ENCODE measurements around the gene TSGA10IP.
"Not testable (repeated sequence)": the region's sequence is repeated elsewhere in the genome, so short reads cannot be mapped to it uniquely, and the experiment has no call there.

The TSGA10IP gene

DNA sequence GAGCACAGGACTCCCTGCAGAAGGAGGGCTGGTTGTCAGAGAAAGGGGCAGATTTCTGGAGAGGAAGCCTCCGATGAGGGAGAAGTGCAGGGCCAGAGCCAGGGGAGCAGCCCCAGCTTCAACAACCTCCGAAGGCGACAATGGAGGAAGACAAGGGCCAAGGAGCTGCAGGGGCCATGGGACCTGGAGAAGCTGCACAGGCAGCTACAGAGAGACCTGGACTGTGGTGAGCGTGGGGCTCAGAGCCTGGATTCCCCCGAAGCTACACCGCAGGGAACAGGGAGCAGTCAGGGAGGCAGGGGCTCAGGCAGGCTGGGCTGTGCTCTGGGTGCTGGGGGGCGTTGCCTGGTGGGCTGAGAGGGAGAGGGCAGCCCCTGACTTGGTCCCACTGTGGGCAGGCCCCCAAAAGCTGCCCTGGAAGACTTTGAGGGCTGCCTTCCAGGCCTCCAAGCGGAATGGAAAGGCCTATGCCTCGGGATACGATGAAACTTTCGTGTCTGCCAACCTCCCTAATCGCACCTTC, 2.4 kb downstream of the TSGA10IP start:
- no peak for DNase-seq (ENCODE audit: low spot score)

DNA sequence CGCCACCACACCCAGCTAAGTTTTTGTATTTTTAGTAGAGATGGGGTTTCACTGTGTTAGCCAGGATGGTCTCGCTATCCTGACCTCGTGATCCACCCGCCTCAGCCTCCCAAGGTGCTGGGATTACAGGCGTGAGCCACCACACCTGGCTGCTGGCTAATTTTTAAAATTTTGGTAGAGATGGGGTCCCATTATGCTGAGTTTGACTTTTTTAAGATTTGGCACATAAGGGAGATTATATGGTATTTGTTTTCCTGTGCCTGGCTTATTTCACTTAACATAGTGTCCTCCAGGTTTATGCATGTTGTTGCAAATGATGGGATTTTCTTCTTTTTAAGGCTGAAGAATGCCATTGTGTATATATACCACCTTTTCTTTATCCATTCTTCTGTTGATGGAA, 5.4 kb downstream of the TSGA10IP start:
- not testable (repeated sequence) for DNase-seq (ENCODE audit: low spot score)

DNA sequence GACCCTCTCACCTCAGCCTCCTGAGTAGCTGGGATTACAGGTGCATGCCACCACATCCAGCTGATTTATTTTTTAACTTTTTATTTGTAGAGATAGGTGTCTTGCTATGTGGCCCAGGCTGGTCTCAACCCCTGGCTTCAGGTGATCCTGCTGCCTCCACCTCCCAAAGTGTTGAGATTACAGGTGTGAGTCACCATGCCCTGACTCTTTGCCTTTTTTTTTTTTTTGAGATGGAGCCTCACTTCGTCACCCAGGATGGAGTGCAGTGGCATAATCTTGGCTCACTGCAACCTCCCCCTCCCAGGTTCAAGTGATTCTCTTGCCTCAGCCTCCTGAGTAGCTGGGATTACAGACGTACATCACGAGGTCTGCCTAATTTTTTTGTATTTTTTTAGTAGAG, 6.4 kb downstream of the TSGA10IP start:
- DNase-seq (ENCODE audit: low spot score): not testable (repeated sequence)

DNA sequence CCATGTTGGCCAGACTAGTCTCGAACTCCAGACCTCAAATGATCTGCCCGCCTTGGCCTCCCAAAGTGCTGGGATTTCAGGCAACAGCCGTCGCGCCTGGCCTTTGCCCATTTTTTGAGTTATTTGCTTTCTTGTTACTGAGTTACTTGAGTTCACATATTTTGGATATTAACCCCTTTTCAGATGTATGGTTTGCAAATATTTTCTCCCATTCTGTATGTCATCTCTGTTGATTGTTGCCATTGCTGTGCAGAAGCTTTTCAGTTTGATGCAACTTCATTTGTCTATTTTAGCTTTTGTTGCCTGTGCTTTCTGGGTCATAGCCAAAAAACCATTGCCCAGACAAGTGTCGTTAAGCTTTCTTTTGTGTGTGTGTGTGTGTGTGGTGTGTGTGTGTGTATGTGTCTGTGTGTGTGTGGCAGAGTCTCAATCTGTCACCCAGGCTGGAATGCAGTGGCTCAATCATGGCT, 6.8 kb downstream of the TSGA10IP start:
- no peak for DNase-seq (ENCODE audit: low spot score)

DNA sequence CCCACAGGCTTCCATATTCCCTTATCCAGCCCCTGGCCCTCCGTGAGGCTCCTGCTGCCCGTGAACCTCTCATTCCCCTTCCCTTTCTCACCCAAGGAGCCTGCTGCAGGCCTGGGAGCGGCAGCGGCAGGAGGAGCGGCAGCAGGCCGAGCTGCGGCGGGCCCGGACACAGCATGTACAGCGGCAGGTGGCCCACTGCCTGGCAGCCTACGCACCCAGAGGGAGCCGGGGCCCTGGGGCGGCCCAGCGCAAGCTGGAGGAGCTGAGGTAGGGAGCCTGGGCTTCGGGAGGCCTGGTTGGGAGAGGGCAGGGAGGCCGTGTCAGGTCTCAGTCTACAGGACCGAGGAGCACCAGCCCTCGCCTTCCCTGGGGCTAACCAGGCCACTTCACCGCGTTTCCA, 8.2 kb downstream of the TSGA10IP start:
- no peak for DNase-seq (ENCODE audit: low spot score)

DNA sequence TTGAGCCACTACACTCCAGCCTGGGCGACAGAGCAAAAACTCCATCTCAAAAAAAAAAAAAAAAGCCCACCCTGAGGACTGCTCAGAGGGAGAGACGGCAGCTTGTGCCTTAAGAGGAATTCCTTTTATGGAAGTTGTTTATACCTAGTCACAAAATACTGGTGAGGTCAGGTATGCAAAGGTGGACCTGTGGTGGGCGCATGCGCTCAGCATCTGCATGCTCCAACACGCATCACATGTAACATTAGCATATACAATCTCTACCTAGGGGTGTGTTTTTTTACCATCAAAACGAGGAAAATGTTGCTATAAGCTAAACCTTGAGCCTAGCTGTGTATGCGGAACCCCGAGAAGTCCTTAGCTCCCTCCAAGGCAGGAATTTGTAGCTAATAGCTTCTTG, 9.5 kb downstream of the TSGA10IP start:
- no peak for DNase-seq (ENCODE audit: low spot score)

DNA sequence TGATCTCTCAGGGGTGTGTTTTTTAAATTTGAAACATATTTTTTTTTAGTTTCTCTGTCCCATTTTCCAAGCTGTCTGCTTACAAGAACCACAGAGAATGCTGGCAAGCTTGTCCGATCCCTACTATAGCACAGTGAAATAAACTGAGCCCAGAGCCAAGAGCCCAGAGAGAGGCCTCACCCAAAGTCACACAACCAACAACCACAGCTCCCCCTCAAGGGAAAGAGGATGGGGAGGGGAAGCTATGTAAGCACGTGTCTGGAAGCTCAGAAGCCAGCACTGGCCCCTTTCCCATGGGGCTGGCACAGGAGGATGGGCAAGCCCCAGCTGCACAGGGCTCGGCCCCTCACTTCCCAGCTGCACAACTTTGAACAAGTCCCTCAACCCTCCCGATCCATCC, 13.0 kb downstream of the TSGA10IP start:
- no peak for DNase-seq (ENCODE audit: low spot score)

DNA sequence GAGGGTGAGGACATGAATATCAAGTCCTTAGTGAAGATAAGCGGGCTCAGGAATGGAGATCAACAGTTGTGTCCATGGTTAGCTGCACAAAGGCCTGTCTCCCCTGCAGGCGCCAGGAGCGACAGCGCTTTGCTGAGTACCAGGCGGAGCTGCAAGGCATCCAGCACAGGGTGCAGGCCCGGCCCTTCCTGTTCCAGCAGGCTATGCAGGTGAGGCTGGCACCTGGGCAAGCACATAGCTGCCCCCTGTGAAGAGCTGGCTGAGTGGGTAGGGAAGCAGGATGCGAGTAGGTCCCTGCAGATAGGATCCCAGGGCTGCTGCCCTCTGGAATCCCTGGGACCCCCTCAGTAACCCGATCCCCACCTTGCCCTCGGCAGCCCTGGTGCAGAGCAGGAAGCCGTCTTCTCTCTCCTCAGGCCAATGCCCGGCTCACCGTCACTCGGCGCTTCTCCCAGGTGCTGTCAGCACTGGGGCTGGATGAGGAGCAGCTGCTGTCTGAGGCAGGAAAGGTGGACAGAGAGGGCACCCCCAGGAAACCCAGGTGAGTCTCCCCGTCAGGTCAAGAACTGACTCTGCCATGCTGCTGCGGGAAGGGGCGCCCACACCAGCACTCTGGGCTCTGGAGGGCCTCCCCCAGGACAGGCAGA, 13.6 kb downstream of the TSGA10IP start:
- DNase-seq (ENCODE audit: low spot score): no peak

DNA sequence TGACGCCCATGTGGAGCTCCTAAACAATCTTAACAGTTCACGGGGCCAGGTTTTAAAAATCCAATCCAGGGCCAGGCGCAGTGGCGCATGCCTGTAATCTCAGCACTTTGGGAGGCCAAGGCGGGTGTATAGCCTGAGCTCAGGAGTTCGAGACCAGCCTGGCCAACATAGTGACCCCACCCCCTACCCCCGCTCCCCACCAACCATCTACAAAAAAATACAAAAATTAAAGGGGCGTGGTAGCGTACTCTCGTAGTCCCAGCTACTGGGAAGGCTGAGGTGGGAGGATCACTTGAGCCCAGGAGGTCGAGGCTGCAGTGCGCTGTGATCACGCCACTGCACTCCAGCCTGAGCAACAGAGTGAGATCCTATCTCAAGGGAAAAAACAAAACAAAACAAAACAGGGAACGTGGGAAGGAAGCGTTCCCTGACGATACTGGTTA, 15.6 kb downstream of the TSGA10IP start:
- DNase-seq (ENCODE audit: low spot score): no peak

DNA sequence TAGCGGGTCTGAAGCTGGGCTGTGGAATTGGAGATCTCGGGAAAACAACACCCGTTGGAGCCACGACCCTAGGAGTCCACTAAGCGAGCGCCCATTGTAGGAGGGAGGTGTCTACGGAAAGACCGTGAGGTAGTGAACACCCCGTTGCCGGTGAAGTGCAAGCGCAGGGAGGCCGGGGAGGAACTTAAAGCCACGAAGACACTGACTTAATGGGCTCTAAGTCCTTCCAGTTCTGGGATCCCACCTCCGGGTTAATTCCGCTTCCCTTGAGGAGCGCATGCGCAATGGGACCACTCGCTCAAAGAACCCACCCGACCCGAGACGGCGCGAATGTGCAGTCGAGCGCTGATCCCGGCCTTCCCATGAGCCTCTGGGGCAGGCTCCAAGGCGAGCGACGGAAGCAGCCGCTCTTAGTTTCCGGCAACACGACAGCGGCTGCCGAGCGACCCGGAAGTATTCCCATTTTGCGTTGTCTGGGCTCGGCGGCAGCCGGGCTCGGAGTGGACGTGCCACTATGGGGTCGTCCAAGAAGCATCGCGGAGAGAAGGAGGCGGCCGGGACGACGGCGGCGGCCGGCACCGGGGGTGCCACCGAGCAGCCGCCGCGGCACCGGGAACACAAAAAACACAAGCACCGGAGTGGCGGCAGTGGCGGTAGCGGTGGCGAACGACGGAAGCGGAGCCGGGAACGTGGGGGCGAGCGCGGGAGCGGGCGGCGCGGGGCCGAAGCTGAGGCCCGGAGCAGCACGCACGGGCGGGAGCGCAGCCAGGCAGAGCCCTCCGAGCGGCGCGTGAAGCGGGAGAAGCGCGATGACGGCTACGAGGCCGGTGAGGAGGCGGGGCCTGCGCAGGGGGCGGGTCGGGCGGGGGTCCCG, 16.2 kb downstream of the TSGA10IP start, which contains the start of gene SART1:
SART1 (plus strand) TSS at position 468 of the 874 bp plus-strand sequence; CDS start at position 515, 47 bp downstream.
- peak; percentile 99 for DNase-seq (ENCODE audit: low spot score)

DNA sequence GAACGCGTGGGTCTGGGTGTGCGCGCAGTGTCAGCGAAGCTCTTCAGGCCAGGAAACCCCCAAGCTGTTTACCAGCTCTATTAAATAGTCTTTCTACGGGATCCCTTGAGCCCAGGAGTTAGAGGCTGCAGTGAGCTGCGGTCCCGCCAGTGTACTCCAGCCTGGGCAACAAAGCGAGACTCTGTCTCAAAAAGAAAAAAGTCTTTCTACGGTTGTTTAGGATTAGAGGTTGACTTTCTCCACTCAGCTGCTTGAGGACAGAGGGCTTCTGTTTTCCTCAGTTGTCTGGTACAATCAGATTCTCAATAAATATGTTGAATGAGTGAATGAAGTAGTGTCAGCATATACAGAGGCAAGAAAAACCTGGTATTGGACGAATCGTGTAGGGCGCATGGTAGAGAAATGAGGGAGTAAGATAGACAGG, 16.9 kb downstream of the TSGA10IP start:
- DNase-seq (ENCODE audit: low spot score): no peak

DNA sequence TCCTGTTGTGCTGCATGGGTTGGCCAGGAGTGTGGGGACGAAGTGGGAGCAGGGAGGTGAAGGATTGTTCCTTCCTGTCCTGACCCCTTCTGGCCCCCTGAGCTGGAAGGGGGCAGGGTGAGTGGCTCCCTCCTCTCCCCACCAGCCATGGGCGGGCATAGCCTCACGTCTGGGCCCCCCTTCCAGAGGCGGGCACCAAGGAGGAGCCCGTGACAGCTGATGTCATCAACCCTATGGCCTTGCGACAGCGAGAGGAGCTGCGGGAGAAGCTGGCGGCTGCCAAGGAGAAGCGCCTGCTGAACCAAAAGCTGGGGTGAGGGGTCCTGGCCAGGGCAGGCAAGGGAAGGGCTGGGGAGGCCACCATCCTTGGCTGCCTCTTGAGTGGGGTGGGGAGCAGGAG, 19.6 kb downstream of the TSGA10IP start:
- no peak for DNase-seq (ENCODE audit: low spot score)

DNA sequence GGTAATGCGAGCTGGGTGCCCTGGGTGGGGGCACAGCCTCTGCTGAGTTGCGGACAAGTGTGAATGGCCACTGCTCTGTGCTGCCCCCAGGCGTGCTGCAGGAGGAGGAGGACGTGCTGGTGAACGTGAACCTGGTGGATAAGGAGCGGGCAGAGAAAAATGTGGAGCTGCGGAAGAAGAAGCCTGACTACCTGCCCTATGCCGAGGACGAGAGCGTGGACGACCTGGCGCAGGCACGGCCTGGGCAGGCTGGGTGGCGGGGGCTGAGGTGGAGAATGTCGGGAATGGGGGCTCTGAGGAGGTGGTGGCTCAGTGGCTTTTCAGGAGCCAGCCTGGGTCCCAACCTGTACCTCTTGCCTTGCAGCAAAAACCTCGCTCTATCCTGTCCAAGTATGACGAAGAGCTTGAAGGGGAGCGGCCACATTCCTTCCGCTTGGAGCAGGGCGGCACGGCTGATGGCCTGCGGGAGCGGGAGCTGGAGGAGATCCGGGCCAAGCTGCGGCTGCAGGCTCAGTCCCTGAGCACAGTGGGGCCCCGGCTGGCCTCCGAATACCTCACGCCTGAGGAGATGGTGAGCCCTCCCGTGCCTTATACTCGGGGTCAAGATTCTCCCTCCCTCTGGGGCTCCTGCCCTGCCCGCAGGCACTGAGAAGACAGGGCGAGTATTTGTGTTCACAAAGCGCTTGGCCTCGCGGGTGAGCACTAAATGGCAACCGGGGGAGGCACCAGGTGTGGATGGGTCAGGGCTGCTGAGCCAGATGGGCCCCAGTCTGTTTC, 20.9 kb downstream of the TSGA10IP start:
- DNase-seq (ENCODE audit: low spot score): no peak

DNA sequence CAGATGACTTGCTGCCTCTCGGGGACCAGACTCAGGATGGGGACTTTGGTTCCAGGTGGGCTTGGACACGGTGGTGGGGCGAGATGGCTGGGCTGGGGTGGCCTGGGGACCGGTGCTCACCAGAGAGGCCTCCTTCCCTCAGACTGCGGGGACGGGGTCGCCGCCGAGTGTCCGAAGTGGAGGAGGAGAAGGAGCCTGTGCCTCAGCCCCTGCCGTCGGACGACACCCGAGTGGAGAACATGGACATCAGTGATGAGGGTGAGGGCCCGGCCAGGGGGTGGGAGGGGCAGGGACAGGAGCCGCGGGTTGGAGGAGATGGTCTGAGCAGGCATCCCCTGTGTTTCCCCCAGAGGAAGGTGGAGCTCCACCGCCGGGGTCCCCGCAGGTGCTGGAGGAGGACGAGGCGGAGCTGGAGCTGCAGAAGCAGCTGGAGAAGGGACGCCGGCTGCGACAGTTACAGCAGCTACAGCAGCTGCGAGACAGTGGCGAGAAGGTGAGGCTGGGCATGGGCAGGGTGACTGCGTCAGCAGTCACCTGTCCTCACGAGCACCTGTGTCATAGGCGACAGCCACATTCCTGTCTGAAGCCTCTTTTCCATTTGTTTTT, 22.2 kb downstream of the TSGA10IP start:
- DNase-seq (ENCODE audit: low spot score): no peak

DNA sequence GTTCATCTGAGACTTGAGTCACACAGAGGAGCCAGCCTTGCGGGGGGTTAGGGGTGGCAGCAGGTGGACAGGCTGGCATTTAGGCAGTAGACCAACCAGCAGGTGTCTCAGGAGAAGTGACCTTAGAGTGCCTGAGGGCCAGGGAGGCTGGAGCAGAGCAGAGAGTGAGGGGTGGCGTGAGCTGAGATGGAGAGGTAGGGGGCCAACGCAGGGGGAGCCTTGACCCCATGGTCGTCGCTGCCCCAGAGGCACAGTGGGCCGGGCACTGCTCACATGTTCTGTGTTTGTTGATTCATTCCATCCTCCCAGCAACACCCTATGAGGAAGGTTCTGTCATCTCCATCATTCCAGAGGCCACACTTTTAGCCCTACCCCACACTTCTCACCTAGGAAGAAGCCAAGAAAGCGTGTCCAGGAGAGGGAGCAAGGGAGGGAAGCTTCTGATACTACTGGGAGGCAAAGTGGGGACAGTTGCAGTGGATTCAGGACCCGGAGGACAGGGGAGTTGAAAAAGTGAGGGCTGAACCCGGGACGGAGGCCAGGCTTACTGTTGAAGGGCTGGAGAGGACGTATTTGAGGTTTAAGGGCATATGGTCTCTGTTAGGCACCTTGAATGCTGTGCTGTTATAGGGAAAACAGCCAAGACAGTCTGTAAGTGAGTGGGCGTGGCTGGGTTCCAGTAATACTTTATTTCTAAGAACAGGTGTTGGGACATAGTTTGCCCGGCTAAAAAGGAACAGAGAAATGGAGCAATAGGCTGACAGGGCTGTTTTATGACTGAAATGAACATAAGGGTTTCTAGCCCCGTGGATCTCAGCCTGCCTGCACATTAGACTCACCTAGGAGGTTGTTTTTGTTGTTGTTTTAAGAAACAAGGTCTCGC, 23.6 kb downstream of the TSGA10IP start:
- no peak for DNase-seq (ENCODE audit: low spot score)

DNA sequence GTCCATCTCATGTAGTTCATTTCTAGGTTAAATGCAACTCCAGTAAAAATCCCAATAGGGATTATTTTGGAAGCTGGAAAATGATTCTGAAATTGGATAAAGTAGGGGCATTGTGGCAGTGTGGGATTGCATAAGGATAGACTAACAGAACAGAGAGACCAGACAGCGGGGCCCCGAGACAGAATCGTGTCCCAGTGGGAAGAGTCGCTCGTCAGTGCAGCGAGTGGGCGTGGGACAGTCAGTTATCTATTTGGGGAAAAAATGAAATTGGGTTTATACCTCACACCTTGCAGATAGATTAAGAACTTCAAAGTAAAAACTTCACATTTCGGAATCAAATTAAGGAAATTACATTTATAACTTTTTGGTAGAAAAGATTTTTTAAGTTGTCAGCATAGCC, 26.8 kb downstream of the TSGA10IP start:
- DNase-seq (ENCODE audit: low spot score): no peak

DNA sequence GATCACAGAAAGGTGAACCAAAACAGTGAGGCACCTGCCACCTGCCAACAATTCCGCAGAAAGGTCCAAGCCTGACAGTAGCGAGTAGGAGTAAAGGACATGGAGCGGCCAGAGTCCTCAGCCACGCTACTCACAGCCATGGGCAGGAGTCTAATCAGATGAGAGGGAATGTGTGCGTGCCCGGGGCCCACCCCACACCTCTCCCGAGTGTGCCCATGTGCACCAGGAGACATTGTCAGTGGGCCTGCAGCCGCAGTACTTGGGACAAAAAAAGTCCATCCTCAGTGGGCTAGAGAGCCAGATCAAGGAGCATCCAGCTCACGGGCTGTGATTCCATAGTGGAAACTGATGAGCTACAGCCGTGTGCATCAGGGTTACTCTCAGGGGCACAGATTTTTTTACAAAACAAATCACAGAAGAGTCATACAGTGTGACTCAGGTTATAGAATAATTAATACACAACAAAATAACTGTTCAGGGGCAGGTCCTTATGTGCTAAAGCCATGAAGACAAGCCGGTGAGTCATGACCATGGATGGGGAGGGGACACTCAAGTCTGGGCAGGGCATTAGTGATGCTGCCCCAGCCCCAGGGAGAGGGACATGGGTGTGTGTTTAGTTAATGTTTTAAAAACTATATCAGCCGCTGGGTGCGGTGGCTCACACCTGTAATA, 28.3 kb downstream of the TSGA10IP start:
- DNase-seq (ENCODE audit: low spot score): no peak

DNA sequence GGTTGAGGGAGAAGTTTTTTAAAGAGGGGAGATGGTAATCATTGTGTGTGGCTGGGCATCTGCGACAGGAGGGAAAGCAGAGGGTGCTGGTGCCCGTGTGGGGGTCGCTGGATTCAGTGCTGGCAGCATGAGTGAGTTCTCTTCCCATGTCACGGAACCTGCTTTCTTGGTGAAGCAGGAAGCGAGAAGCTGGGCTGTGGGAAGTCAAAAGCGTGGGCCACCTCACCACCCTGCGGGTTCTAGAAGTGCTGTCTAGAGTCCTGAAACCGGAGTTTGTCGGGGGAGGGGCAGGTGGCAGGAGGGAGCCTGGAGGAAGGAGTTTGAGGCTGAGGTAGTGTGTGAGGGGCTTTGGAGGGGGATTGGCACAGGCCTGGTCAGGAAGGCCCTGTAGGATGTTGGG, 30.5 kb downstream of the TSGA10IP start:
- no peak for DNase-seq (ENCODE audit: low spot score)

DNA sequence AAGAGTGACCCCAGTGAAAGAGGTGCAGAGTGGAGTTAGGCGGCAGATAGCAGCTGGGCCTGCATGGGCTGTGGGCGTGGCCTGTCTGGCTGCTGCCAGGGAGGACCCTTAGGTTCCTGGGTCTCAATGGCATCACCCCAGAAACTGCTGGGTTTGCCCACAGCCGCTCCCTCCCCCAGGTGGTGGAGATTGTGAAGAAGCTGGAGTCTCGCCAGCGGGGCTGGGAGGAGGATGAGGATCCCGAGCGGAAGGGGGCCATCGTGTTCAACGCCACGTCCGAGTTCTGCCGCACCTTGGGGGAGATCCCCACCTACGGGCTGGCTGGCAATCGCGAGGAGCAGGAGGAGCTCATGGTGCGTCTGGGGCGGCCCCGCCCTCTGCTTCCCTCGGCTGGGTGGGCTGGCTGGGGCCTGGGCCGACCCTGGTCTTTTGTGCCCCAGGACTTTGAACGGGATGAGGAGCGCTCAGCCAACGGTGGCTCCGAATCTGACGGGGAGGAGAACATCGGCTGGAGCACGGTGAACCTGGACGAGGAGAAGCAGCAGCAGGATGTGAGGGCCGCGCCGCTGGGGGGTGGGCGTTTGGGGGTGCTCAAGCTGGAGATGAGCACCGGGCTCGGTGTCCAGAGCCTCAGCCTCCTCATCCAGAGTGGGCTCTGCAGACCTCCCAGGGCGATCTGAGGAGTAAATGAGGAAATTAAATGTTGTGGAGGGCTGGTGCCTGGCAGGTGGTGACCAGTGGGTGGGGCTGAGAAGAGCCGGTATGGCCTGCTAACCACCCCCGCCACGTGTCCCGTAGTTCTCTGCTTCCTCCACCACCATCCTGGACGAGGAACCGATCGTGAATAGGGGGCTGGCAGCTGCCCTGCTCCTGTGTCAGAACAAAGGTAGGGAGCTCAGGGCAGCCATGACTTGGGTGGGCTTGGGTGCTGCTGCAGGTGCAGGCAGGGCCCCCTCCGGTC, 31.2 kb downstream of the TSGA10IP start:
- DNase-seq (ENCODE audit: low spot score): no peak
